ENCODE results near the gene PCNX2. TPM values are rescaled to one million over a fixed set of nuclear protein-coding genes. Genes with fewer than 3 reads are reported as not detected.
"Not testable (repeated sequence)": the region's sequence is repeated elsewhere in the genome, so short reads cannot be mapped to it uniquely, and the experiment has no call there.

PCNX2 gene
- total RNA-seq, 1 experiment from 2014 or later = 15.3 TPM

DNA sequence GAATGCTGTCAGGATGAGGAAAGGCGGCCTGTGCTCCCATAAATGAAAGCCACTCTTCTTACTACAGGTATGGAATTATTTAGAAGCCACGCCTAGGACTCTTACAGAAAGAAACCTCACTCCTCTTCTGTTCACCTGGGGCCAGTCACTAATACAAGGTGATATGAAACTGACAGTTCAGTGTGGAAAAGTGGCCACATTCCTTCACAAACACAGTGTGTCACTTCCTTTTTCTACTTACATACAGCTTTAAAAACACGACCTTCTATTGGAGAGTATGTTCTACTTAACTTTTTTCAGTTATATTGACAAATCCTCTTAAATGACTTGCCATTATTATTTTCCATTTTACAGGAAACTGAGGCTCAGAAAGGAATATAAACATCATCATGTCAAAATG lies 163.1 kb downstream of the PCNX2 start:
- no TSS peak for BruUV-seq (replicated peaks)
- Histone ChIP-seq H3K27me3 (ENCODE audit: insufficient read depth, low read length) (no peaks in the 10 kb centered on the region), H3K36me3 (ENCODE audit: control insufficient read depth in 1 of 2, insufficient read depth in 2 of 2, low read length in 2 of 2) (no peaks in the 10 kb centered on the region), H3K9me2 (ENCODE audit: insufficient read depth) (no peaks in the 10 kb centered on the region), H4K20me1 (ENCODE audit: insufficient read depth) (no peaks in the 10 kb centered on the region), H3K9ac (ENCODE audit: low read length) (no peak overlapping the region), H3K27ac (ENCODE audit: low read depth, low read length) (no peak overlapping the region), H3K4me3 (replicated peaks in 1 of 2; ENCODE audit: low read depth in 1 of 2, low read length in 2 of 2) (no peak overlapping the region), H3K9me3 (ENCODE audit: control insufficient read depth in 1 of 2, insufficient read depth in 1 of 2, low read depth in 1 of 2, low read length in 2 of 2) (no peaks in the 10 kb centered on the region), H3K4me2 (ENCODE audit: low read length) (no peak overlapping the region), H3K4me1 (ENCODE audit: control insufficient read depth in 1 of 2, insufficient read depth in 2 of 2, low read length in 2 of 2) (no peaks in the 10 kb centered on the region), H3K79me2 (ENCODE audit: insufficient read depth, low read length) (no peaks in the 10 kb centered on the region), H2AFZ (ENCODE audit: low read depth, low read length, poor library complexity, severe bottlenecking) (no peak overlapping the region)
- ATAC-seq (no peak), DNase-seq (ENCODE audit: low read depth, low spot score) (no peak)
- ChIA-PET POLR2A (no interaction called here), CTCF (no interaction called here), RAD21 (ENCODE audit: low non-redundant PET in 1 of 2, low total read pairs in 2 of 2, uncharacterized antibody in 2 of 2, unreplicated experiment in 2 of 2) (no interaction called here)
- intact Hi-C loops (cut with micrococcal nuclease) = no loop called here
- no peak for TF ChIP-seq EZH2phosphoT487 (IDR thresholded peaks at IDR 0.05; ENCODE audit: borderline replicate concordance)
- TF ChIP-seq, protein P1, sequence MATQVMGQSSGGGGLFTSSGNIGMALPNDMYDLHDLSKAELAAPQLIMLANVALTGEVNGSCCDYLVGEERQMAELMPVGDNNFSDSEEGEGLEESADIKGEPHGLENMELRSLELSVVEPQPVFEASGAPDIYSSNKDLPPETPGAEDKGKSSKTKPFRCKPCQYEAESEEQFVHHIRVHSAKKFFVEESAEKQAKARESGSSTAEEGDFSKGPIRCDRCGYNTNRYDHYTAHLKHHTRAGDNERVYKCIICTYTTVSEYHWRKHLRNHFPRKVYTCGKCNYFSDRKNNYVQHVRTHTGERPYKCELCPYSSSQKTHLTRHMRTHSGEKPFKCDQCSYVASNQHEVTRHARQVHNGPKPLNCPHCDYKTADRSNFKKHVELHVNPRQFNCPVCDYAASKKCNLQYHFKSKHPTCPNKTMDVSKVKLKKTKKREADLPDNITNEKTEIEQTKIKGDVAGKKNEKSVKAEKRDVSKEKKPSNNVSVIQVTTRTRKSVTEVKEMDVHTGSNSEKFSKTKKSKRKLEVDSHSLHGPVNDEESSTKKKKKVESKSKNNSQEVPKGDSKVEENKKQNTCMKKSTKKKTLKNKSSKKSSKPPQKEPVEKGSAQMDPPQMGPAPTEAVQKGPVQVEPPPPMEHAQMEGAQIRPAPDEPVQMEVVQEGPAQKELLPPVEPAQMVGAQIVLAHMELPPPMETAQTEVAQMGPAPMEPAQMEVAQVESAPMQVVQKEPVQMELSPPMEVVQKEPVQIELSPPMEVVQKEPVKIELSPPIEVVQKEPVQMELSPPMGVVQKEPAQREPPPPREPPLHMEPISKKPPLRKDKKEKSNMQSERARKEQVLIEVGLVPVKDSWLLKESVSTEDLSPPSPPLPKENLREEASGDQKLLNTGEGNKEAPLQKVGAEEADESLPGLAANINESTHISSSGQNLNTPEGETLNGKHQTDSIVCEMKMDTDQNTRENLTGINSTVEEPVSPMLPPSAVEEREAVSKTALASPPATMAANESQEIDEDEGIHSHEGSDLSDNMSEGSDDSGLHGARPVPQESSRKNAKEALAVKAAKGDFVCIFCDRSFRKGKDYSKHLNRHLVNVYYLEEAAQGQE (IDR thresholded peaks at IDR 0.05; ENCODE audit: low read depth) = no peak
- TF ChIP-seq CTCF (IDR thresholded peaks at IDR 0.05 in 2 of 3, conservative IDR thresholded peaks at IDR 0.05 in 1 of 3; ENCODE audit: borderline replicate concordance in 1 of 3, insufficient read depth in 1 of 3, low read depth in 2 of 3, low read length in 2 of 3) = no peak
- no peak for TF ChIP-seq FOSL1 (IDR thresholded peaks at IDR 0.05; ENCODE audit: low read depth)
- no peak for TF ChIP-seq CBX3 (IDR thresholded peaks at IDR 0.05; ENCODE audit: low read depth)

- ATAC-seq; CTCF ChIA-PET; H3K36me3 ChIP-seq (ENCODE audit: control insufficient read depth in 1 of 2, insufficient read depth in 2 of 2, low read length in 2 of 2); H4K20me1 ChIP-seq (ENCODE audit: insufficient read depth); H2AFZ ChIP-seq (ENCODE audit: low read depth, low read length, poor library complexity, severe bottlenecking); POLR2A ChIA-PET; H3K79me2 ChIP-seq (ENCODE audit: insufficient read depth, low read length); BruUV-seq (replicated peaks); intact Hi-C loops (cut with micrococcal nuclease); H3K27me3 ChIP-seq (ENCODE audit: insufficient read depth, low read length); H3K4me2 ChIP-seq (ENCODE audit: low read length); H3K4me1 ChIP-seq (ENCODE audit: control insufficient read depth in 1 of 2, insufficient read depth in 2 of 2, low read length in 2 of 2); RAD21 ChIA-PET (ENCODE audit: low non-redundant PET in 1 of 2, low total read pairs in 2 of 2, uncharacterized antibody in 2 of 2, unreplicated experiment in 2 of 2); H3K4me3 ChIP-seq (replicated peaks in 1 of 2; ENCODE audit: low read depth in 1 of 2, low read length in 2 of 2); H3K9ac ChIP-seq (ENCODE audit: low read length); DNase-seq (ENCODE audit: low read depth, low spot score); H3K27ac ChIP-seq (ENCODE audit: low read depth, low read length); H3K9me3 ChIP-seq (ENCODE audit: control insufficient read depth in 1 of 2, insufficient read depth in 1 of 2, low read depth in 1 of 2, low read length in 2 of 2); H3K9me2 ChIP-seq (ENCODE audit: insufficient read depth): not testable (repeated sequence)
These were observed 166.5 kb downstream of the PCNX2 start for GRCh38 chr1:233129031-233129430.

Measured in HCT116 (cell line).